ENCODE measurements around the gene PDSS2.

GRCh38 chr6:107110200-107110599 is 349.2 kb downstream of the PDSS2 start:
- TF ChIP-seq EZH2 (IDR thresholded peaks at IDR 0.05; ENCODE audit: borderline replicate concordance, low read length) (no peak), CTCF (IDR thresholded peaks at IDR 0.05; ENCODE audit: low read length) (no peak)

Data from OCI-LY1 (cell line).